DOHH2 (cell line): ENCODE data around the gene STK33.

ENCODE experiments used
- H3F3A ChIP-seq: fragments of 200-600 bp; sonication (generic), shearing (Covaris generic); 2 replicates; pipeline ENCODE4 v1.6.0; 2016; ENCODE audit warnings: antibody characterized with exemption, mild to moderate bottlenecking; ENCODE audit not compliant: control insufficient read depth, insufficient read depth
- H3K27ac ChIP-seq: fragments of 200-600 bp; sonication (generic); 2 replicates; pipeline ENCODE4 v1.5.1; 2014; ENCODE audit warnings: low read depth, mild to moderate bottlenecking, low read length, moderate library complexity
- H3K27me3 ChIP-seq: fragments of 200-600 bp; sonication (generic); 2 replicates; pipeline ENCODE4 v1.6.1; 2014; ENCODE audit warnings: mild to moderate bottlenecking, low read length, mixed read lengths; ENCODE audit not compliant: control insufficient read depth
- H3K36me3 ChIP-seq: fragments of 200-600 bp; sonication (generic); 2 replicates; pipeline ENCODE4 v1.6.1; 2014; ENCODE audit warnings: mild to moderate bottlenecking, low read length, moderate library complexity, mixed read lengths; ENCODE audit not compliant: control insufficient read depth
- H3K4me1 ChIP-seq: fragments of 200-600 bp; sonication (generic); 2 replicates; pipeline ENCODE4 v1.6.1; 2014; ENCODE audit warnings: mild to moderate bottlenecking, low read length, mixed read lengths; ENCODE audit not compliant: control insufficient read depth
- H3K4me2 ChIP-seq: fragments of 200-600 bp; sonication (generic); 2 replicates; pipeline ENCODE4 v1.6.0; 2014; ENCODE audit warnings: mild to moderate bottlenecking, low read length, moderate library complexity
- H3K4me3 ChIP-seq: fragments of 200-600 bp; sonication (generic); 2 replicates; pipeline ENCODE4 v1.5.1; 2014; ENCODE audit warnings: mild to moderate bottlenecking, low read length, mixed read lengths
- H3K79me2 ChIP-seq: fragments of 200-600 bp; sonication (generic); 2 replicates; pipeline ENCODE4 v1.6.1; 2014; ENCODE audit warnings: mild to moderate bottlenecking, low read length, mixed read lengths; ENCODE audit not compliant: control insufficient read depth
- H3K9me2 ChIP-seq: fragments of 200-600 bp; sonication (generic); replicated peaks from 2 replicates; pipeline ENCODE4 v1.6.1; 2014; ENCODE audit warnings: mild to moderate bottlenecking, low read length, mixed read lengths; ENCODE audit not compliant: control insufficient read depth
- H3K9me3 ChIP-seq: fragments of 200-600 bp; sonication (generic); 2 replicates; pipeline ENCODE4 v1.6.1; 2014; ENCODE audit warnings: antibody characterized with exemption, low read length, mixed read lengths; ENCODE audit not compliant: control insufficient read depth, insufficient read depth
- H4K20me1 ChIP-seq: fragments of 200-600 bp; sonication (generic); 2 replicates; pipeline ENCODE4 v1.6.0; 2014; ENCODE audit warnings: low read depth, mild to moderate bottlenecking, antibody characterized with exemption, low read length, moderate library complexity; ENCODE audit not compliant: control insufficient read depth, insufficient read depth
- CTCF ChIP-seq: fragments of 200-600 bp; sonication (generic); IDR thresholded peaks from one replicate; pipeline ENCODE4 v1.5.1; 2014; ENCODE audit warnings: antibody characterized with exemption, mild to moderate bottlenecking, low read depth, low read length; ENCODE audit not compliant: poor library complexity, severe bottlenecking
- EZH2phosphoT487 ChIP-seq: fragments of 200-600 bp; sonication (generic); IDR thresholded peaks from 2 replicates; pipeline ENCODE4 v1.6.1; 2017; ENCODE audit warnings: borderline replicate concordance, mild to moderate bottlenecking, antibody characterized with exemption, low read length, moderate library complexity, mixed read lengths

STK33 gene

GRCh38 chr11:8640267-8640906 is 46.4 kb upstream of the STK33 start:
- TF ChIP-seq CTCF (no peak), EZH2phosphoT487 (no peak)
- Histone ChIP-seq H3K4me2 (no peak overlapping the region), H3K4me3 (no peak overlapping the region), H4K20me1 (no peaks in the 10 kb centered on the region), H3F3A (no peaks in the 10 kb centered on the region), H3K27me3 (no peaks in the 10 kb centered on the region), H3K4me1 (no peaks in the 10 kb centered on the region), H3K79me2 (no peaks in the 10 kb centered on the region), H3K36me3 (peaks cover 40% of the 10 kb centered on the region), H3K27ac (no peak overlapping the region), H3K9me2 (no peaks in the 10 kb centered on the region), H3K9me3 (no peaks in the 10 kb centered on the region)

GRCh38 chr11:8639655-8640054 is 45.6 kb upstream of the STK33 start:
- Histone ChIP-seq H3K9me3 (no peaks in the 10 kb centered on the region), H3K9me2 (no peaks in the 10 kb centered on the region), H3K4me3 (no peak overlapping the region), H3K79me2 (no peaks in the 10 kb centered on the region), H4K20me1 (no peaks in the 10 kb centered on the region), H3K4me1 (no peaks in the 10 kb centered on the region), H3K27me3 (no peaks in the 10 kb centered on the region), H3K36me3 (peaks cover 37% of the 10 kb centered on the region), H3F3A (no peaks in the 10 kb centered on the region), H3K27ac (no peak overlapping the region), H3K4me2 (no peak overlapping the region)
- no peak for TF ChIP-seq EZH2phosphoT487
- no peak for TF ChIP-seq CTCF

GRCh38 chr11:8638300-8638699 is 44.3 kb upstream of the STK33 start:
- Histone ChIP-seq H3K36me3 (peaks cover 34% of the 10 kb centered on the region), H3K9me3 (no peaks in the 10 kb centered on the region), H3K4me2 (no peak overlapping the region), H3K9me2 (no peaks in the 10 kb centered on the region), H3K4me1 (no peaks in the 10 kb centered on the region), H3K79me2 (no peaks in the 10 kb centered on the region), H4K20me1 (no peaks in the 10 kb centered on the region), H3F3A (no peaks in the 10 kb centered on the region), H3K27ac (no peak overlapping the region), H3K27me3 (no peaks in the 10 kb centered on the region), H3K4me3 (no peak overlapping the region)
- TF ChIP-seq EZH2phosphoT487, result no peak
- TF ChIP-seq CTCF, result no peak

GRCh38 chr11:8636127-8636526 is 42.1 kb upstream of the STK33 start:
- Histone ChIP-seq H3K9me2 (no peaks in the 10 kb centered on the region), H3K4me3 (no peak overlapping the region), H3K4me1 (no peaks in the 10 kb centered on the region), H3F3A (no peaks in the 10 kb centered on the region), H4K20me1 (no peaks in the 10 kb centered on the region), H3K36me3 (peaks cover 29% of the 10 kb centered on the region), H3K27me3 (no peaks in the 10 kb centered on the region), H3K9me3 (no peaks in the 10 kb centered on the region), H3K79me2 (no peaks in the 10 kb centered on the region), H3K27ac (no peak overlapping the region), H3K4me2 (no peak overlapping the region)
- no peak for TF ChIP-seq CTCF
- TF ChIP-seq EZH2phosphoT487, result no peak
